Measurements from ENCODE around the gene TNNT2. TPM values are rescaled to one million over a fixed set of nuclear protein-coding genes. Genes with fewer than 3 reads are reported as not detected.

TNNT2 gene
- total RNA-seq, 2 experiments from 2014 or later: not detected

DNA sequence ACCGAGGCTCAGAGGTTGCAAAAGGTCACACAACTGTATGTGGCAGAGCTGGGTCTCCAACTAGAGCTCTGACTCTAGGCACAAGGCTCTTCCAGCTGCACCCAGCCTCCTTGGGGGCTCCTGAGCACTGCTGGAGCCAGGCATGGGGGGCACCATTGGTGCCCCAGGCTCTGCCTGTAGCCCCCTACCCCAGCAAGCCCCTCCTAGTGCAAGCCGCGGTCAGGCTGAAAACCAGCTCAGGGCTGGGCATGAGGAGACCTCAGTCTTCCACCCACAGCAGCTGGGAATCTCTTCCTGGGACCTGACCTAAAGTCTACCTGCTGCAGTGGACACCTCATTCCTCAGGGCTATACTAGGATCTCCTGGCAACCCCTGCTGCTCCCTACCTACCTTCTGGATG, 14.6 kb downstream of the TNNT2 start:
- Mint-ChIP-seq H3K4me1 (no peaks in the 10 kb centered on the region), H3K27ac (no peak overlapping the region), H3K27me3 (peaks cover 6% of the 10 kb centered on the region), H3K9me3 (ENCODE audit: low read depth) (no peaks in the 10 kb centered on the region), H3K36me3 (no peaks in the 10 kb centered on the region), H3K4me3 (no peak overlapping the region)
- CTCF ChIA-PET: interaction anchor here (0.7 to 4.2 kb wide), 5 partner anchors 27 to 431 kb away, joined by 3 to 20 read pairs (median 4); no protein-coding TSS in a partner anchor
- ATAC-seq (no peak), DNase-seq (no peak)

DNA sequence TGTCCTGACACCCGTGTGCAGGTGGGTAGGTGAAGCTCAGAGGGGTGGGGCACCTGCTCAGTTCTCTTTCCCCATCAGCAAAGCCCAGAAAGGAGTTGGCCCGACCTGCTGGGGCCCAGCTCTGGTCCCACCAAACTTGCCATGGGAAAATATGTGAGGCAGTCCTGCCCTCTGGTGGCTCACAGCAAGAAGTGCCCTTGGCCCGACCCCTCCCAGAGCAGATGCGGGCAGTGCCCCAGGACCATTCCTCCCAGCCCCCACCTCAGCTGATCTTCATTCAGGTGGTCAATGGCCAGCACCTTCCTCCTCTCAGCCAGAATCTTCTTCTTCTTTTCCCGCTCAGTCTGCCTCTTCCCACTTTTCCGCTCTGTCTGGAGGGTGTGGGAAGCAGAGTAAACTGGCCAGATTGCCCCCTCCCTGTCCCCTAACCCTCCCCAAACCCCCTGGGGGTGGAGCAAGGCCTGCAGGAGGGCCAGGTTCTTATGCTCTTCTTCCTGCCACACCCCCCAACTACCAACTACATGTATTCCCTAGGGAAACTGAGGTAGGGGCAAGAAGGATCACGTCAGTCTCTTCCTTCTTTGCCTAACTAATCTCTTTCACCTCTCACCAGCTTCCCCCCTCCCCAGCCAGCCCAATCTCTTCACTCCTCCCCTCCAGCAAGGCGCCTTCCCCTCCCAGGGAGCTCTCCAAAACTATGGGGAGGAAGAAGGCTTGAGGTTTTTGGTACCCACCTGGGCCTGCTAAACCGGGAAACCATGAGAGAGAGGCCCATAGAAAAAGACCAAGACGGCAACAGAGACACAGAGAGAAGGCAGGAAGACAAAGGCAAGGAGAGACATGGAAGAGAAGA, 15.6 kb downstream of the TNNT2 start:
- ATAC-seq (peak; percentile 40), DNase-seq (peak; percentile 49)
- CTCF ChIA-PET: interaction anchor here (0.8 to 4.2 kb wide), 6 partner anchors 28 to 222 kb away, joined by 3 to 20 read pairs (median 4); no protein-coding TSS in a partner anchor
- Mint-ChIP-seq H3K4me3 (no peak overlapping the region), H3K36me3 (no peaks in the 10 kb centered on the region), H3K4me1 (no peaks in the 10 kb centered on the region), H3K9me3 (ENCODE audit: low read depth) (no peaks in the 10 kb centered on the region), H3K27ac (no peak overlapping the region), H3K27me3 (peaks cover 3% of the 10 kb centered on the region)

DNA sequence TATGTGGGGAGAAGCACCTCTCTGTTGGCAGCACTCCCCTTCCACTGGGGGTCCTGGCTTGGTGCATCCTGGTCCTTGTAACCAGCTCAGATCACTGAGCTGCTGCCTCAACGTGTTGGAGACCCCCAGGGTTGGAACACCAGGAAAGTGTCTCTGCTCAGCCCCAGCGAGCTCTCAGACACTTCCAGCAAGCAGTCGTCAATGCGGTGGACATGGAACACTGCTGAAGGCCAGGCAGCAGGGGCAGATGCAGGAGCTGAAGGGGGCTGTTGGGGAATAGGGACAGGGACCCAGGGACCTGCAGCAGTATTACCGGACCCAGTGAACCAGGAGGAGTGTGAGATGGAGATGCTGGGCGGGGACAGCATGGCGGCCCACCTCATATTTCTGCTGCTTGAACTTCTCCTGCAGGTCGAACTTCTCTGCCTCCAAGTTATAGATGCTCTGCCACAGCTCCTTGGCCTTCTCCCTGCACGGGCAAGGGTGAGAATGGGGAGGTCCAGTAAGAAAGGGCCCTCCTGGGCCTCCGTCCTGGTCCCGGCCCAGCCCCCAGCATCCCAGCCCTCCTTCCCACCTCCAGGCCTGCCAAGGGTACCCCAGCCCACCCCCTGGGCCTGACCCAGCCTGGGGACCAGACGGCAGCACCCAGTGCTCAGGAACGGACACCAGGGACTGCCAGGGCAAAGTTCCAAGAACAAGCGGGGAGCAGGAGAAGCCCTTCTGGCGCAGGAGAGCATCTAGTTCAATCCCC, 16.4 kb downstream of the TNNT2 start:
- no peaks in the 10 kb centered on the region for H3K36me3 Mint-ChIP-seq
- no peak overlapping the region for H3K27ac Mint-ChIP-seq
- DNase-seq: no peak
- no peaks in the 10 kb centered on the region for H3K4me1 Mint-ChIP-seq
- no peak for ATAC-seq
- CTCF ChIA-PET: interaction anchor here (0.8 to 4.2 kb wide), 6 partner anchors 14 to 221 kb away, joined by 3 to 20 read pairs (median 4); no protein-coding TSS in a partner anchor
- H3K27me3 Mint-ChIP-seq: peaks cover 3% of the 10 kb centered on the region
- H3K4me3 Mint-ChIP-seq: no peak overlapping the region
- no peaks in the 10 kb centered on the region for H3K9me3 Mint-ChIP-seq (ENCODE audit: low read depth)

DNA sequence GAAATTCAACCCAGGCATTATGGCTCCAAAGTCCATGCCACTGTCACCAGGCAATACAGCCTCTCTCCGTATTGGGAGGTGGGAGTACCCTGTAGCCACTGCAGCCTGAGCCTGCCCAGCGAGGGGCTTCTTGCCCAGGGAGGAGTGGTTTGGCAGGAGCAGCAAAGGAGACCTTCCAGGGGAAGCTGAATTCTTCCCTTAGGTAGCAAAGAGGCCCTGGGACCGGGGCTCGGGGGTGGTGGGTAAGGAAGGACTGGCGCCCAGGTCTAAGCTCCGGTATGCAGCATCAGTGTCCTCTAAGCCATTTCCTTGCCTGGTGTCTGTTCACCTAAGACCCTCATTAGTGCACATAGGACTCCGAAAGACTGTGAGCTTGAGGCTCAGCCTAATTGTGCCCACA, 17.0 kb downstream of the TNNT2 start:
- no peak overlapping the region for H3K27ac Mint-ChIP-seq
- no peaks in the 10 kb centered on the region for H3K9me3 Mint-ChIP-seq (ENCODE audit: low read depth)
- CTCF ChIA-PET: interaction anchor here (0.8 to 4.2 kb wide), 3 partner anchors 13 to 106 kb away, joined by 4 to 20 read pairs (median 9); no protein-coding TSS in a partner anchor
- no peaks in the 10 kb centered on the region for H3K36me3 Mint-ChIP-seq
- no peak for DNase-seq
- no peak overlapping the region for H3K4me3 Mint-ChIP-seq
- ATAC-seq: no peak
- no peaks in the 10 kb centered on the region for H3K4me1 Mint-ChIP-seq
- peaks cover 3% of the 10 kb centered on the region for H3K27me3 Mint-ChIP-seq

DNA sequence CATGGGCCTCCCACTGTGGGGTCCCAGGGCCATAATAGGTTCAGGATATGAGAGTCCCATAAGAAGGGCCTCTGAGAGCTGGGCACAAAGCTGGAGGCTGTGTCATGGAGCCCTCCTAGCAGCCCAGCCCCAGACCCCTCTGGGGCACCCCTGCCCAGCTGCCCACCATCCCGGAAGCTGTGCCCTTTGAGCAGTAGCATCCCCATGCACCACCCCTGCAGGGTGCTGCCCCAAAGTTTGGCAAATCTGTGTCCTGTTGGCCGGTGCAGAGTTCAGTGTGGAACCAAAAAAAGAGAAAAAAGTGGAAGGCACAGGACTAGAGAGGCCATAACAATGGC, 17.6 kb downstream of the TNNT2 start:
- DNase-seq: no peak
- CTCF ChIA-PET: interaction anchor here (3.0 to 4.2 kb wide), 2 partner anchors 13 to 105 kb away, joined by 9 to 20 read pairs; no protein-coding TSS in a partner anchor
- no peak overlapping the region for H3K27ac Mint-ChIP-seq
- H3K4me1 Mint-ChIP-seq: no peaks in the 10 kb centered on the region
- no peaks in the 10 kb centered on the region for H3K9me3 Mint-ChIP-seq (ENCODE audit: low read depth)
- H3K27me3 Mint-ChIP-seq: peaks cover 3% of the 10 kb centered on the region
- no peaks in the 10 kb centered on the region for H3K36me3 Mint-ChIP-seq
- no peak overlapping the region for H3K4me3 Mint-ChIP-seq
- ATAC-seq: no peak

DNA sequence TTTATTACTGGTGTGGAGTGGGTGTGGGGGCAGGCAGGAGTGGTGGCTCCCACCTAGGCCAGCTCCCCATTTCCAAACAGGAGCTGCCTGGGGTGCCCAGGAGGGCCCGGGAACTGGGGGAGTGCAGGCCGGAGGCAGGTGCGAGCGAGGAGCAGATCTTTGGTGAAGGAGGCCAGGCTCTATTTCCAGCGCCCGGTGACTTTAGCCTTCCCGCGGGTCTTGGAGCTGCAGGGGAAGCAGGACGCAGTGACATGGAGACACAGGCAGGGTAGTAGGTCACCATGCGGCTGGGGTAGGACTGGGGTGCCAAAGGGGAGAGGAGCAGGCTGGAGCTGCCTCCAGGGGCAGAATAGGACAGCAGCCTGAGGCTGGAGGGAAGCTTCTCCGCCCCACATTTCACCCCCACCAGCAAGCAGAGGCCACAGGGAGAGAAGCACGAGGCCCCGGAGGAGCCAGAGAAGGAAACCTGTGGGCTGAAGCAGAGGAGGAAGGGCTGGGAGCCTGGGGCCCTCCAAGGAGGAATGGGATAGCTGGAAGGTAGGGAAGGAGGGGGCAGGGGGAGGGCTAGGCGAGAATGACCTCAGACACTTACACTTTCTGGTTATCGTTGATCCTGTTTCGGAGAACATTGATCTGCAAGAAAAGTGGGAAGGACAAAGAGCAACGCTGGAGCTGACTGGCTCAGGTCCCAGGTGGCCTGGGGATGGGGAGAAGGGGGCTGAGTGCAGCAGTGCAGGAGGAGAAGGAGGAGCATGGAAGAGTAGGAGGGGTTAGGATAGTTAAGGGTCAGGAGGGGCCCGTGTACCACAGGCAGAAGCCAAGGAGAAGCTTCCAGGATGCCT, 18.2 kb downstream of the TNNT2 start:
- Mint-ChIP-seq H3K27me3 (peaks cover 6% of the 10 kb centered on the region), H3K4me1 (no peaks in the 10 kb centered on the region), H3K27ac (no peak overlapping the region), H3K9me3 (ENCODE audit: low read depth) (no peaks in the 10 kb centered on the region), H3K4me3 (no peak overlapping the region), H3K36me3 (no peaks in the 10 kb centered on the region)
- CTCF ChIA-PET: interaction anchor here (3.0 to 4.2 kb wide), 2 partner anchors 12 to 105 kb away, joined by 9 to 20 read pairs; no protein-coding TSS in a partner anchor
- DNase-seq (no peak), ATAC-seq (no peak)

DNA sequence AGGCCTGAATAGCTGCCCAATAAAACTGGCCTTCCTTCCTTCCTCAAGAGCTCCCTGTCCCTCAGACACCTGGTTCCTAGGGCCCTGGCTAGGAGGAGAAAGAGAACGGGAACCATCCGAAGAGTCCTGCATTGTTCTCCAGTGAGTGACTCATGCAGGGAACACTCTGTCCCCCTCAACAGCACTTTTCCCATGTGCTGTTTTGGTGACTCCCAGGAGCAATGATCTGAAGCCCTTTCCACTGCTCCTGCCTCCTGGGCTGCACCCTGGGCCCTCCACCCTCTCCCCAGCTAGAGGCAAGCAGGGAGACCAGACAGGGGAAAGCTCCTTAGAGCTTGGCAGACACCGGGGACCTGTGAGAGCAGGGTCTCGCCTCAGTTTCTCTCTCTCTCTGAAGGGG, 18.9 kb downstream of the TNNT2 start:
- Mint-ChIP-seq H3K4me1 (no peaks in the 10 kb centered on the region), H3K27ac (no peak overlapping the region), H3K27me3 (peaks cover 7% of the 10 kb centered on the region), H3K9me3 (ENCODE audit: low read depth) (no peaks in the 10 kb centered on the region), H3K36me3 (no peaks in the 10 kb centered on the region), H3K4me3 (no peak overlapping the region)
- CTCF ChIA-PET: interaction anchor here (3.0 to 4.2 kb wide), 2 partner anchors 11 to 104 kb away, joined by 9 to 20 read pairs; no protein-coding TSS in a partner anchor
- no peak for DNase-seq
- no peak for ATAC-seq

DNA sequence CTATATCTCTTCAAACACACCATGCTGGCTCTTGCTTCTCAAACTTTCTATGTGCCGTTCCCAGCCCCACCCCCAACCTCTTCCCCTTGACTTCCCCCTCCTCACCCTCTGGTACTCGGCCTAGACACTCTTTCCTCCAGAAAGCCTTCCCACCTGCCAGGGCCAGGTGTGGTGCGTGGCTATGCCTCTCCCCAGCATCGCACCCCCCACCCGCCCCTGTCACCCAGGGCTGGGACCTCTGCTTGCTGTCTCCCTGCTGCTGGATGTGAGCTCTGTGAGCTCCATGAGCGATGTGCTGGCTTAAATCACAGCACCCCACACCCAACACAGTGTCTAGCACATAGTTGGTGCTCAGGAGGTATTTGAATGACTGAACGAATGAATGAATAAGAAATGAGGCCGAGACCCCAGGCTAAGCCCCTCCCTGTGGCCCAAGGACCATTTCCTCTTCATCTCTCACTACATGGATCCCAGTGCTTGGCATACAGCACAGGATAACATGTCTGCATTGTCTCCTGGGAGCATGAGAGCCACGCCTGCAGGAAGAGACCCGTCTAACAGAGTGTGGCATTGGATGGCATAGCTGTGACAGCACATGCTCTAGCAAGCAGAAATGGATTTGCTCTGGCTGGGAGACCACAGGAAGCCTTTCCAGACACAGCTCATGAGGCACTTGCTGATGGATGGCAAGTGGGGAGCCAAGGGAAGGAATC, 19.7 kb downstream of the TNNT2 start:
- Mint-ChIP-seq H3K36me3 (no peaks in the 10 kb centered on the region), H3K27ac (no peak overlapping the region), H3K4me1 (no peaks in the 10 kb centered on the region), H3K27me3 (peaks cover 9% of the 10 kb centered on the region), H3K9me3 (ENCODE audit: low read depth) (no peaks in the 10 kb centered on the region), H3K4me3 (no peak overlapping the region)
- DNase-seq (no peak), ATAC-seq (no peak)
- CTCF ChIA-PET: interaction anchor here (3.0 kb wide), 1 partner anchor 11 kb away, joined by 9 read pairs; no protein-coding TSS in a partner anchor

DNA sequence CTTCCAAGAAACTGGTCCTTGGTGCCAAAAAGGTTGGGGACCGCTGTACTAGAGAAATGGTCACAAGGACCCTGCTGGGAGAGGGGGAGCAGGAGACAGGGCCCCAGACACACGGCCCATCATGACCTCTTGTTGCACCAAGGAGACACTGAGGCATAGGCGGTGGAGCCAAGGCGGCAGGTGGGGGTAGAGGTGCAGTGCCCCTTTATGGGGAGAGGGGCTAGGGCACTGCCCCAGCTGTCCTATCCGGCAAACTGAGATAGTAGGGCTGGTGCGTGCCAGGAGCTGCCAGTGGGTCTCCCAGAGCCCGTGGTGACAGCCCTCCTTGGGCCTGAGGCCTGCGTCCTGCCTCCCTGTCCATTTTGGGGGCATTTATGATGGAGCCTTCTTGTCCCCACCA, 20.3 kb downstream of the TNNT2 start:
- Mint-ChIP-seq H3K4me1 (no peaks in the 10 kb centered on the region), H3K27me3 (peaks cover 6% of the 10 kb centered on the region), H3K36me3 (no peaks in the 10 kb centered on the region), H3K4me3 (no peak overlapping the region), H3K9me3 (ENCODE audit: low read depth) (no peaks in the 10 kb centered on the region), H3K27ac (no peak overlapping the region)
- CTCF ChIA-PET: no interaction called here
- no peak for ATAC-seq
- DNase-seq: no peak

DNA sequence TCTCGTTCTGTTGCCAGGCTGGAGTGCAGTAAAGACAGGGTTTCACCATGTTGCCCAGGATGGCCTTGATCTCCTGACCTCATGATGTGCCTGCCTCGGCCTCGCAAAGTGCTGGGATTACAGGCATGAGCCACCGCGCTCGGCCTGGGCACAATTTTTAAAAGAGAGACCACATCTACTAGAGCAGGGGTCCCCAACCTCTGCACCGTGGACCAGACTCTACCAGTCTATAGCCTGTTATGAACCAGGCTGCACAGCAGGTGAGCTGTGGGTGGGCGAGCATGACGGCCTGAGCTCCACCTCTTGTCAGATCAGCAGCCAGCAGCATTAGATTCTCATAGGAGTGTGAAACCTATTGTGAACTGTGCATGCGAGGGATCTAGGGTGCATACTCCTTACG, 20.8 kb downstream of the TNNT2 start:
- Mint-ChIP-seq H3K4me3 (no peak overlapping the region), H3K36me3 (no peaks in the 10 kb centered on the region)

DNA sequence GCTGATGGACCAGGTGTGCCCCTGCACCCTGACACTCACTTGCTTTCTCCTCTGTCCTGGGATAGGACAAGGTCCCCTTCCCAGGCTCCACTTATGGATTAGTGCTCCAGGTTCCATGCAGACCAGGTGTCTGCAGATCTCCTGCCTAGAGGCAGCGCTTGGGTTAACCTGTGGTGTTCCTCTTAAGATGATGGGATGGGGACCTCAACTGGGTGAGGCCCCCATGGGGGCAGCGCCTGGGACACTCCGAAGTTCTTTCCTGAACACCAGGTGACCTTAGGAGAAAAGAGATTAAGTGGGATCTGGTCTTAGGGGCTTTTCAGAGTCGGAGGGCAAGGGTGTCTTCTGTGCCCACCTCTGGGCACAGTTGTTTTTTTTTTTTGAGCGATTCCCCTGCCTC, 21.2 kb downstream of the TNNT2 start:
- H3K27me3 Mint-ChIP-seq: peaks cover 10% of the 10 kb centered on the region
- CTCF ChIA-PET: interaction anchor here (0.7 kb wide), 1 partner anchor 10 kb away, joined by 3 read pairs; no protein-coding TSS in a partner anchor
- H3K36me3 Mint-ChIP-seq: no peaks in the 10 kb centered on the region
- ATAC-seq (no peak), DNase-seq (no peak)
- no peaks in the 10 kb centered on the region for H3K9me3 Mint-ChIP-seq (ENCODE audit: low read depth)
- no peak overlapping the region for H3K27ac Mint-ChIP-seq
- no peak overlapping the region for H3K4me3 Mint-ChIP-seq
- no peaks in the 10 kb centered on the region for H3K4me1 Mint-ChIP-seq

More for the DNA sequence above, 20.8 kb downstream of the TNNT2 start:
- DNase-seq: no peak
- Mint-ChIP-seq H3K27me3 (peaks cover 10% of the 10 kb centered on the region), H3K27ac (no peak overlapping the region), H3K4me1 (no peaks in the 10 kb centered on the region), H3K9me3 (ENCODE audit: low read depth) (no peaks in the 10 kb centered on the region)
- no peak for ATAC-seq
- CTCF ChIA-PET: no interaction called here

DNA sequence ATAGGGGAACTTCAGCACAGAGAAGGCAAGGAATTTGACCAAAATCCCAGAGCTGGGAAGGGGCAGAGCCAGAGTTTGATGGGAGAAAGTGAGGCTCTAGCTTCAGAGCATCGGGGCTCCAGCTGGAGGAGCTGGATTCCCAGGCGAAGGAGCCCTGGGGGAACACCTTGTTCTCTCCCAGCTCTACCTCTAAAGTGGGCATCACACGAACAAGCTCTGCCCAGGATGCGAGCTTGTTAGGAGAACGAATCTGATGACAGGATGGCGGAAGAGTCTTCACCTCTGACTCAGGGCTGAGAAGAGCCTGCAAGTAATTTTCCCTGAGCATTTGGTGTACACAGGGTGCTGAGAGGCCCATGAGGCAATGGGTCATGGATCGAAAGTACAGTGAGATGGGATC, 22.0 kb downstream of the TNNT2 start:
- CTCF ChIA-PET: no interaction called here
- no peaks in the 10 kb centered on the region for H3K9me3 Mint-ChIP-seq (ENCODE audit: low read depth)
- DNase-seq (no peak), ATAC-seq (no peak)
- no peak overlapping the region for H3K4me3 Mint-ChIP-seq
- H3K4me1 Mint-ChIP-seq: no peaks in the 10 kb centered on the region
- H3K36me3 Mint-ChIP-seq: no peaks in the 10 kb centered on the region
- peaks cover 10% of the 10 kb centered on the region for H3K27me3 Mint-ChIP-seq
- no peak overlapping the region for H3K27ac Mint-ChIP-seq
